Gastroesophageal sphincter (tissue), 3 donors: ENCODE results near the gene MMEL1.

Experiments used
- POLR2A ChIP-seq, 2 donors: fragments of 450-650 bp; IDR thresholded peaks; one replicate each; pipeline ENCODE4 v1.6.1; 2017; ENCODE audit warnings: antibody characterized with exemption in 2 of 2, mild to moderate bottlenecking in 2 of 2, moderate library complexity in 1 of 2
- TF ChIP-seq, protein P1 (sequence below), 4 experiments: fragments of 200-600 bp in 2 of 4; fragments of 450-650 bp in 2 of 4; sonication (generic) in 1 of 4; IDR thresholded peaks; one replicate each; pipeline ENCODE4 v1.5.1; 2017 to 2019; ENCODE audit warnings: antibody characterized with exemption in 4 of 4, mild to moderate bottlenecking in 2 of 4, moderate library complexity in 2 of 4

DNA sequence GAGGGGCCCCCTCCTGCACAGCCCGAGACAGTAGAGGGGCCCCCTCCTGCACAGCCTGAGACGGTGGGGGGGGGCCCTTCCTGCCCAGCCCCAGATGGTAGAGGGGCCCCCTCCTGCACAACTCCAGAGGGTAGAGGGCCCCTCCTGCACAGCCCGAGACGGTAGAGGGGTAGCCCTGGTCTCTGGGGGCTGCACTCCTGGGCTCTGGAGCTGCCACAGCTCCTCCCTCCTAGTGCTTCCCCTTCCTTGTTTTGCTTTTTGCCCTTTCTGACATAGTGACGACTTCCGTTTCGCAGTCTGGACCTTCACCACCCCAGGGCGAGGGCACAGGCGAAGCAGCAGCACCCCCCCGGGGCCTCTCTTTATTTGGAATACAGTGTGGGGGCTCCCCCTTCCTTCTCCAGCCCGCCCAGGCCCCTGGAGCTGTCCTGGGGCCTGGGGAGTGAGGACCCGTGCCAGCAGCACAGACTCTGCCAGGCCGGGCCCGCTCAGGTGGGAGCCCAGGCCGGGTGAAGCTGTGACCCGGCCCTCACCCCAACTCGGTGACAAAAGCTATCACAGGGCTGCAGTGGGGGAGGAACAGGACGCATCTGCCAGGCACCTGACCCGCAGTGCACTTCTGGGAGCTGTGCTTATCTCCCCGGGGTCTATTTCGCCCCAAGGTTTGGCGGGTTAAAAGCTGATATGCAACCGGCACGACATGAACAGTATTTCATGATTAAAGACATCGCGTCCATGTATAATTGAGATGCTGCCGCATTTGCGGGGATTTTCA lies 47.3 kb downstream of the MMEL1 start:
- TF ChIP-seq, protein P1, sequence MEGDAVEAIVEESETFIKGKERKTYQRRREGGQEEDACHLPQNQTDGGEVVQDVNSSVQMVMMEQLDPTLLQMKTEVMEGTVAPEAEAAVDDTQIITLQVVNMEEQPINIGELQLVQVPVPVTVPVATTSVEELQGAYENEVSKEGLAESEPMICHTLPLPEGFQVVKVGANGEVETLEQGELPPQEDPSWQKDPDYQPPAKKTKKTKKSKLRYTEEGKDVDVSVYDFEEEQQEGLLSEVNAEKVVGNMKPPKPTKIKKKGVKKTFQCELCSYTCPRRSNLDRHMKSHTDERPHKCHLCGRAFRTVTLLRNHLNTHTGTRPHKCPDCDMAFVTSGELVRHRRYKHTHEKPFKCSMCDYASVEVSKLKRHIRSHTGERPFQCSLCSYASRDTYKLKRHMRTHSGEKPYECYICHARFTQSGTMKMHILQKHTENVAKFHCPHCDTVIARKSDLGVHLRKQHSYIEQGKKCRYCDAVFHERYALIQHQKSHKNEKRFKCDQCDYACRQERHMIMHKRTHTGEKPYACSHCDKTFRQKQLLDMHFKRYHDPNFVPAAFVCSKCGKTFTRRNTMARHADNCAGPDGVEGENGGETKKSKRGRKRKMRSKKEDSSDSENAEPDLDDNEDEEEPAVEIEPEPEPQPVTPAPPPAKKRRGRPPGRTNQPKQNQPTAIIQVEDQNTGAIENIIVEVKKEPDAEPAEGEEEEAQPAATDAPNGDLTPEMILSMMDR (IDR thresholded peaks at IDR 0.05), result peak in 1 of 4 experiments; percentile 6
- TF ChIP-seq POLR2A (IDR thresholded peaks at IDR 0.05), result peak; percentile 46 to 68
